Small intestine (tissue), 7 donors: ENCODE data around the gene CAMTA1. TPM values are rescaled to one million over a fixed set of nuclear protein-coding genes. Genes with fewer than 3 reads are reported as not detected.

Source experiments
- DNase-seq, 2 donors: peaks; one replicate each; pipeline versions ENCODE4 v3.0.0 to v3.0.0-alpha.2; 2013
- FAIRE-seq: peaks from 2 replicates; lab custom pipeline; 2012; peaks lifted over from hg19 to GRCh38; lab: Jason Lieb, UNC
- H3K27ac ChIP-seq, 3 donors: one replicate each; pipeline ENCODE4 v1.5.1; 2013; ENCODE audit warnings: low read length in 2 of 3, mild to moderate bottlenecking in 2 of 3, control low read depth in 1 of 3, inconsistent platforms in 1 of 3, low read depth in 1 of 3, moderate library complexity in 1 of 3
- H3K27me3 ChIP-seq, 3 donors: one replicate each; pipeline ENCODE4 v1.6.1; 2013; ENCODE audit warnings: low read length in 3 of 3, inconsistent platforms in 1 of 3; ENCODE audit not compliant: control insufficient read depth in 3 of 3, insufficient read depth in 3 of 3
- H3K36me3 ChIP-seq, 3 donors: one replicate each; pipeline ENCODE4 v1.6.1; 2013; ENCODE audit warnings: low read length in 3 of 3, inconsistent platforms in 1 of 3, low read depth in 1 of 3, mild to moderate bottlenecking in 1 of 3, moderate library complexity in 1 of 3; ENCODE audit not compliant: control insufficient read depth in 3 of 3, insufficient read depth in 2 of 3
- H3K4me1 ChIP-seq, 3 donors: one replicate each; pipeline ENCODE4 v1.6.1; 2013; ENCODE audit warnings: low read length in 2 of 3, inconsistent platforms in 1 of 3, low read depth in 1 of 3, mild to moderate bottlenecking in 1 of 3, moderate library complexity in 1 of 3; ENCODE audit not compliant: control insufficient read depth in 3 of 3, insufficient read depth in 2 of 3
- H3K4me3 ChIP-seq, 3 donors: one replicate each; pipeline ENCODE4 v1.5.1; 2013; ENCODE audit warnings: low read length in 3 of 3, control low read depth in 1 of 3, inconsistent platforms in 1 of 3, low read depth in 1 of 3, mild to moderate bottlenecking in 1 of 3, moderate library complexity in 1 of 3
- H3K9me3 ChIP-seq, 2 donors: one replicate each; pipeline ENCODE4 v1.6.1; 2013; ENCODE audit warnings: low read depth in 1 of 2, low read length in 1 of 2; ENCODE audit not compliant: control insufficient read depth in 2 of 2, insufficient read depth in 1 of 2
- WGBS, 3 donors: extraction: QIAGEN DNeasy Blood & Tissue Kit; methylation state at CpG; one replicate each; pipeline ENCODE4 v1.1.7; 2013; 5-methylcytosine and 5-hydroxymethylcytosine counted together
- polyA plus RNA-seq, 4 donors: library from polyadenylated mRNA; stranded (reverse) in 3 of 4; unstranded in 1 of 4; fragments of 200-250 nt in 3 of 4; fragments of 120-200 nt in 1 of 4; gene quantifications; one replicate each; pipeline versions ENCODE4 v1.2.1 to v1.2.3, GENCODE V29; 2013
- donor health status: healthy with polysubstance abuse.
- donor health status: control.
- donor health status: control.
- donor health status: Bipolar disorder and iron deficiency.
- donor health status: healthy.

Gene CAMTA1
- polyA plus RNA-seq, 4 donors = 57.6 to 177 (median 147) TPM

DNA sequence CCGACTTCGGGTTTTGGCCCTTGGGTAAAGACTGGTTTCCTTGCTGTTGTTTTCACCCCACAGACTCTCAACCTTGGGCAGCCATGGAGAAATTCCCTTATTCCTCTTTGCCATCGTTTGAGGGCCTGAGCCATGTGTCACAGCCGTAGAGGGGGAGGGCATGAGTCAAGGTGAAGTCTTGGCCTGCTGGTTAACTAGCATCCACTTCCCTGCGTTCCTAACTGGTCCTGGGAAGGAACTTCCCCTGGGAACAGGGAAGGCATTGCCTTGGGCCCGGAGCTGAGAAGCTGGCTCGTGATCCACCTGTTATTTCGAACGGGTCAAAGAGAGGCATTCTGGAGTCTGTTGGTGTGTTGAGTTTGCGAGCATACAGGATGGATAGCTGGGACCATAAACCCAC is 464.9 kb downstream of the CAMTA1 start:
- no peaks in the 10 kb centered on the region for H3K4me1 ChIP-seq
- WGBS, 3 donors = 87 to 91% (median 89%) methylated on average over 10 of the region's 10 CpGs
- no peaks in the 10 kb centered on the region for H3K9me3 ChIP-seq
- FAIRE-seq = no peak
- DNase-seq = no peak
- H3K36me3 ChIP-seq = no peaks in the 10 kb centered on the region
- H3K27me3 ChIP-seq = no peaks in the 10 kb centered on the region
- no peak overlapping the region for H3K4me3 ChIP-seq
- H3K27ac ChIP-seq = no peak overlapping the region

DNA sequence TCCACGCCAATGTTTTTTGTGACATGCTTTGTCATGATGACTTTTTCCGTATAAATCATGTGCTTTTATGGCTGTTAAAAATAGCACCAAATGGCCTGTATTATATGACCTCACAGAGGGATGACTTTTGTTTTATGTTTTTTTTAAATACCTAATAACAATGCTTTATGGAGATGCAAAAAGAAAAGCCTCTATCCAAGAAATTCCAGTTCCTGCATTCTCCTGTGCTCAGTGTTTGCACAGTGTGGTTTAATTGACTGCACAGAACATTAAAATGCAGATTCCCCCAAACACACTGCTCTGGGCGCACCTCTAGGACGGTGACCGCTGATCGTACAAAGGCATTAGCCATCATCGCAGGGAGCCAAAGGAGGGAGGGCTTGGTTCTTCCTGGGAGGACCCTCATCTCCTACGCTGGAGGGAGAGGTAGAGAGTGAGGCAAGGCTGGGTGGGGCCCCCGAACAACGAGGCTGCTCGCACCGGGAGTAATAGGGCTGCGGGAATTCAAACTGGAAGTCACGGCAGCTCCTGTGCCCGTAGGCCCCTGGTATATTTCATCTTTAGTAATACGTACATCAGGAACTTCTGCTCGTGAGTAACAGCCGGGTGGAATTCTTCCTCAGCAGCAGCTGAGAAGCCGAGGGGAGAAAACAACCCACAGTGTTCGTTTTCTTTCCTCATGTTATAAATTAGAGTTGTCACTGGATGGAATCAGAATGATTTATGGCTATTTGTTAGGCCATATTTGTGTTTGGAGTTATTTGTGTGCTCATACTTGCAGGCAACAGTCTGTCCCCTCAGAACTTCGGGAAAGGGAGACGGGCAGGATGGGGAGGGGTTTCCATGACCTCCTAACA is 465.6 kb downstream of the CAMTA1 start:
- no peak overlapping the region for H3K27ac ChIP-seq
- WGBS, 3 donors = 76 to 83% (median 77%) methylated on average over 22 of the region's 22 CpGs
- H3K27me3 ChIP-seq = no peaks in the 10 kb centered on the region
- H3K4me1 ChIP-seq = no peaks in the 10 kb centered on the region
- FAIRE-seq (no peak), DNase-seq (no peak)
- no peaks in the 10 kb centered on the region for H3K36me3 ChIP-seq
- no peaks in the 10 kb centered on the region for H3K9me3 ChIP-seq
- H3K4me3 ChIP-seq = no peak overlapping the region

DNA sequence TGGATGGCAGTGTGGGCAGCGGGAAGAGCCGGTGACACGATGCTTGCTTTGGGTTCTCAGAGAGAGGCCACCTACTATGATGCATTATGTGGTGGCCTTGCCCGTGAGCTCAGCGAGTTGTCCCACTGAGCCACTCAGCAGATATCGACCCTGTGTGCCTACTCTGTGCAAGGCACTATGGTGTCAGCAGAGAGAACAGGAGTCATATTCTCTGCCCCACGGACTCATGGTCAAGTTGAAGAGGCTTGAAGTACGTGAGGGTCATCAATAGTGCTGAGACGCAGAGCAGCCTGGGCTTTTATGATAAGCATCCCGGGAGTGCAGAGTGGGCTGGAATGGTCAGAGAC is 466.2 kb downstream of the CAMTA1 start:
- no peaks in the 10 kb centered on the region for H3K4me1 ChIP-seq
- H3K36me3 ChIP-seq = no peaks in the 10 kb centered on the region
- no peaks in the 10 kb centered on the region for H3K27me3 ChIP-seq
- DNase-seq (no peak), FAIRE-seq (no peak)
- H3K4me3 ChIP-seq = no peak overlapping the region
- 84 to 91% (median 90%) methylated on average over 10 of the region's 10 CpGs for WGBS, 3 donors
- H3K9me3 ChIP-seq = no peaks in the 10 kb centered on the region
- no peak overlapping the region for H3K27ac ChIP-seq

DNA sequence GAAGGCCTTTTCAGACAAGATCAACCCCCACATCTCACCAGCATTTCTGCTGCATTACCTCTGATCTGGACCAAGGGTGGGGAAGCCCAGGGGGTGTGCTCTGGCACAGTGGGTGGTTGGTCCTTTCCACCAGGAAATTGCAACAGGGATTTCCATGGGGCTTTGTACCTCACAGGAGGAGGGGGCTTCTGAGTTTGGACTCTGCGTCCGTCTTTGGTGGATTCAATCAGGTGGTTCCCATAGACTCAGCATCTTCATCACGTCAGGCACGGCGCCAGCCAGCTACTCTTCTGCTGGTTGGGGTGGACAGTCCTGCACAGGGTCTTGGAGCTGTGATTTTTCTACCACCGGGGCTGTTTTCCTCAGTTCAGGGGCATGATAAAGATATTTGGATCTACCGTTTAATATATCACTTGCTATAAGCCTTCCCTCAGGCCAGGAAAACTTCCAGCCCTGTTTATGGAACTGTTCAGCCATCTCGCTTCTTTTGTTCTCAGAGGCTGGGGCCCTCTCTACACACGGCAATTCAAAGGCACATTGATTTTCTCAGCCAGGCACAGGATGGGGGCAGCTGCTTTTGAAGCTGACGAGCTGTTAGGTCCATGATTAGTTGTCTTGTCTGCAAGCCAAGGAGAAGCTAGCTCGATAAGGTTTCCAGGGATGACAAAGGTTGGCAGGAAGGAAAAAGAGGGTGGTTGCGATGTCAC is 467.3 kb downstream of the CAMTA1 start:
- Histone ChIP-seq H3K4me3 (no peak overlapping the region), H3K36me3 (no peaks in the 10 kb centered on the region), H3K9me3 (no peaks in the 10 kb centered on the region), H3K27ac (no peak overlapping the region), H3K4me1 (no peaks in the 10 kb centered on the region), H3K27me3 (no peaks in the 10 kb centered on the region)
- WGBS, 3 donors = 70 to 77% (median 71%) methylated on average over 12 of the region's 12 CpGs
- FAIRE-seq (no peak), DNase-seq (no peak)

DNA sequence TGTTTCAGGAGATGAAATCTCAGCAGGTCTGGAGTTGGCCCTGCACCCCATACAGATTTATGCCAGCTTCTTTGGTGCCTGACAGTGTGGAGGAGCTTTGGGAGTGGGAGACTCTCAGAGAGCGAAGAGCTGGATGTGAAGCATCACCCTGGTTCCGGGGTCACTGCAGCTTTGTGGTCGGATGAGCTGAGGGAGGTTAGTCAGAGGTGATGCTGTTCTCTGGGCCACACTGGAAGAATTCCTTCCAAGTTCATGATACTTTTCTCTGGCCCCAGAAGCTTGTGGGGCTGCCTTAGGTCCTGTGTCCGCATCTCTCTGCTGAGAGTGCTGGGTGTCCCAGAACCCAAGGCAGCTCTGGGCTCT is 467.8 kb downstream of the CAMTA1 start:
- DNase-seq (no peak), FAIRE-seq (no peak)
- H3K4me1 ChIP-seq = no peaks in the 10 kb centered on the region
- H3K4me3 ChIP-seq = no peak overlapping the region
- WGBS, 3 donors = 95 to 96% (median 96%) methylated on average over 4 of the region's 4 CpGs
- H3K27ac ChIP-seq = no peak overlapping the region
- no peaks in the 10 kb centered on the region for H3K27me3 ChIP-seq
- no peaks in the 10 kb centered on the region for H3K9me3 ChIP-seq
- H3K36me3 ChIP-seq = no peaks in the 10 kb centered on the region

DNA sequence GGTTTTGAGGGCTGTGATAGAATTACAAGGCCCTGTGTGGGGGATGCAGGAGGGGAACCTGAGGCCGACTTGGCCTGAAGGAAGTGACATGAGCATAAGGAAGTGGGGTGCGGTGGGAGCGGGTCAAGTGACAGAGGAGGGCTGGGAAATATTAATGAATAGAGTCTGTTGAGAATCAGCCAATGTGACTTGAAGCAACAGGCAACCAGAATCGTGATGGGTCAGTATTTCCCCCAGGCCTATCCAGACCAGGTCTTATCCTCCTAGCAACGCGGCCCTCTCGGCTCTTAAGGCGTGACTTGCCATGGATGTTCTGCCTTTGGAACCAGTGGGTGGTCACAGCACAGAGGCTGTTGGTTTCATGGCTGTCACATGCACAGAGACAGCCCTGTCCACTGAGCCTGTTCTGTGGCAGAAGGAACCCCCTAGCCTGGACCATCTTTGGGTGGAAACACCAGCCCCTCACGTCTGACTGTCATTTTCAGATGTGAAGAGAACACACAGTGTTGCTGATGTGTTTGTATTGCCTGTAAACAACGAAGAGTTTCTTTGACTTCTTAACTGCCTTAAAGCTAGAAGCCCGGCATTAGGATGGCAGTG is 468.8 kb downstream of the CAMTA1 start:
- 84 to 89% (median 85%) methylated on average over 11 of the region's 11 CpGs for WGBS, 3 donors

DNA sequence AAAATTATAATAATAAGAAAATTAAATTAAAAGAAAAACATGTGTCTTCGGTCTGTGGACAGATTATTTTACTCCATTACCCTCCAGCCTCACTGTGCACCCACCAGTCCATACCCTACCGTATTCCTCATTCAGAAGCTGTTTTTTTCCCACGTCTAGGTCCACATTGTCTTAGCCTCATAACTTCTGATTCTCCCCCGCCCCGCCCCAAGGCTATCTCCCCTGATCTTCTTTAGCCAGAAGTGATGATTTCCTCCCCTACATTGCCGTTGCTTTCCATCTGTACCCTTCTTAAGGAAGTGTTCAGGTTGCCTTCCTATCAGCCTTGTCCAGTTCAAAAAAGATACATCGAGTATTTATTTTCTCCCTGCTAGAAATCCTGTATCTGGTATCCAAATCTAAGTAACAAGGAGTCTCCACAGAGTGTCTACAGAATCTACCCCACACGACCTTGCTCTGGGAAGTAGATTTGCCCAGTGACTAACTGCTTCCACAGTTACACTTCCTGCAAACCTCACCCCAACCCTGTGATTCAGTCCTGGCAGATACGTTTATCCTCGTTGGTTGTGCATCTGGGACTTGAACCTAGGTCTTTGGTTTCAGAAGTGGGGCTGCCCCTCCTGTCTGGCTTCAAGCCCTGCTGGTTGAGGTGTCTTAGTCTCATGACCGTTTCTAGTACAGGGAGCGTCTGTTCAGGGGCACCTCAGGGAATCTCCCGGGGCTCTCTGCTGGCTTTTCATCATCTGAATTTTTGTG is 470.2 kb downstream of the CAMTA1 start:
- Histone ChIP-seq H3K4me3 (no peak overlapping the region), H3K9me3 (no peaks in the 10 kb centered on the region), H3K27me3 (no peaks in the 10 kb centered on the region), H3K36me3 (no peaks in the 10 kb centered on the region), H3K27ac (no peak overlapping the region), H3K4me1 (no peaks in the 10 kb centered on the region)
- FAIRE-seq (no peak), DNase-seq (no peak)
- 64 to 71% (median 66%) methylated on average over 13 of the region's 13 CpGs for WGBS, 3 donors

More for the DNA sequence above, 468.8 kb downstream of the CAMTA1 start:
- Histone ChIP-seq H3K27ac (no peak overlapping the region), H3K27me3 (no peaks in the 10 kb centered on the region), H3K9me3 (no peaks in the 10 kb centered on the region), H3K36me3 (no peaks in the 10 kb centered on the region), H3K4me3 (no peak overlapping the region), H3K4me1 (no peaks in the 10 kb centered on the region)
- FAIRE-seq (no peak), DNase-seq (no peak)

DNA sequence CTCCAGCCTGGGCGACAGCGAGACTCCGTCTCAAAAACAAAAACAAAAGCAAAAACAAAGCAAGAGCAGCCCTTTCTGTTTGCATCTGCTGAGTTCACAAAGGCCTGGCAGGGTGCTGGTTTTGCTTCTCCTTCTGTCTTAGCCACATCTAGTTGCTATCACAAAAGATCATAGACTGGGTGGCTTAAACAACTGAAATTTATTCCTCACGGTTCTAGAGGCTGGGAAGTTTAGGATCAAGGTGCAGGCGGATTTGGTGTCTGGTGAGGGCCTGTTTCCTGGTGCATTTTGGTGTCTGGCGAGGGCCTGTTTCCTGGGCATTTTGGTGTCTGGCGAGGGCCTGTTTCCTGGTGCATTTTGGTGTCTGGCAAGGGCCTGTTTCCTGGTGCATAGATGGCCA is 471.3 kb downstream of the CAMTA1 start:
- no peak for FAIRE-seq
- Histone ChIP-seq H3K9me3 (no peaks in the 10 kb centered on the region), H3K4me1 (no peaks in the 10 kb centered on the region), H3K36me3 (no peaks in the 10 kb centered on the region), H3K4me3 (no peak overlapping the region), H3K27me3 (no peaks in the 10 kb centered on the region), H3K27ac (no peak overlapping the region)
- no peak for DNase-seq
- WGBS, 3 donors = 83 to 90% (median 85%) methylated on average over 7 of the region's 7 CpGs
